MM.1S (cell line): ENCODE data around the gene DCLRE1C.
"Not testable (repeated sequence)": the region's sequence is repeated elsewhere in the genome, so short reads cannot be mapped to it uniquely, and the experiment has no call there.

Experiments used
- DNase-seq: peaks from one replicate; pipeline ENCODE4 v3.0.0-alpha.2; 2015
- H2AFZ ChIP-seq: fragments of 300-600 bp; sonication (generic); 2 replicates; pipeline ENCODE4 v1.6.0; 2016; ENCODE audit warnings: antibody characterized with exemption, low read length
- H3F3A ChIP-seq: fragments of 300-600 bp; sonication (generic); 2 replicates; pipeline ENCODE4 v1.6.1; 2016; ENCODE audit warnings: mild to moderate bottlenecking, antibody characterized with exemption, low read length, moderate library complexity, mixed read lengths; ENCODE audit not compliant: insufficient read depth
- H3K27ac ChIP-seq: fragments of 300-600 bp; sonication (generic); 2 replicates; pipeline ENCODE4 v1.5.1; 2016; ENCODE audit warnings: mild to moderate bottlenecking, low read length
- H3K27me3 ChIP-seq: fragments of 300-600 bp; sonication (generic); replicated peaks from 2 replicates; pipeline ENCODE4 v1.6.0; 2016; ENCODE audit warnings: low read length; ENCODE audit not compliant: insufficient read depth
- H3K36me3 ChIP-seq: fragments of 300-600 bp; sonication (generic); replicated peaks from 2 replicates; pipeline ENCODE4 v1.6.1; 2016; ENCODE audit warnings: mild to moderate bottlenecking, low read length, mixed read lengths; ENCODE audit not compliant: insufficient read depth
- H3K4me1 ChIP-seq: fragments of 300-600 bp; sonication (generic); 2 replicates; pipeline ENCODE4 v1.6.1; 2016; ENCODE audit warnings: low read length, mixed read lengths
- H3K4me2 ChIP-seq: fragments of 300-600 bp; sonication (generic); 2 replicates; pipeline ENCODE4 v1.6.0; 2016; ENCODE audit warnings: low read depth, low read length
- H3K4me3 ChIP-seq: fragments of 300-600 bp; sonication (generic); 2 replicates; pipeline ENCODE4 v1.5.1; 2016; ENCODE audit warnings: low read length, mixed read lengths
- H3K79me2 ChIP-seq: fragments of 300-600 bp; sonication (generic); 2 replicates; pipeline ENCODE4 v1.6.1; 2016; ENCODE audit warnings: mixed run types, low read length, mixed read lengths
- H3K9ac ChIP-seq: fragments of 300-600 bp; sonication (generic); 2 replicates; pipeline ENCODE4 v1.6.1; 2016; ENCODE audit warnings: low read length, mixed read lengths
- H3K9me2 ChIP-seq: fragments of 300-600 bp; sonication (generic); replicated peaks from 2 replicates; pipeline ENCODE4 v1.6.1; 2016; ENCODE audit warnings: mild to moderate bottlenecking, low read length, mixed read lengths; ENCODE audit not compliant: insufficient read depth
- H3K9me3 ChIP-seq: fragments of 300-600 bp; sonication (generic); replicated peaks from 2 replicates; pipeline ENCODE4 v1.6.1; 2016; ENCODE audit warnings: mild to moderate bottlenecking, low read length, mixed read lengths; ENCODE audit not compliant: insufficient read depth
- H4K20me1 ChIP-seq: fragments of 300-600 bp; sonication (generic); 2 replicates; pipeline ENCODE4 v1.6.1; 2016; ENCODE audit warnings: mild to moderate bottlenecking, low read length, moderate library complexity, mixed read lengths; ENCODE audit not compliant: insufficient read depth
- CTCF ChIP-seq: fragments of 300-600 bp; sonication (generic); IDR thresholded peaks from 2 replicates; pipeline ENCODE4 v1.5.1; 2016; ENCODE audit warnings: antibody characterized with exemption, low read length, mixed read lengths
- EZH2 ChIP-seq: fragments of 300-600 bp; sonication (generic); optimal IDR thresholded peaks from 2 replicates; pipeline ENCODE3; 2017; ENCODE audit warnings: low read depth, mild to moderate bottlenecking, antibody characterized with exemption, low read length, mixed read lengths
- EZH2phosphoT487 ChIP-seq: fragments of 300-600 bp; sonication (generic); IDR thresholded peaks from 2 replicates; pipeline ENCODE4 v1.6.1; 2018; ENCODE audit warnings: antibody characterized with exemption, low read length

DCLRE1C gene

GRCh38 chr10:14975672-14976273 lies 21.9 kb upstream of the DCLRE1C start:
- Histone ChIP-seq H3K4me1 (no peaks in the 10 kb centered on the region), H3K4me3 (no peak overlapping the region), H3K36me3 (no peaks in the 10 kb centered on the region), H2AFZ (0 out of 2 replicates have a peak overlapping the region, but pooled peaks have one; percentile 37), H3K9ac (no peak overlapping the region), H3K27ac (no peak overlapping the region), H3K79me2 (no peaks in the 10 kb centered on the region), H3K9me3 (no peaks in the 10 kb centered on the region), H3K4me2 (peak overlapping the region; percentile 26; the same call in 1 of the 2 replicates), H3F3A (no peaks in the 10 kb centered on the region), H3K9me2 (no peaks in the 10 kb centered on the region), H4K20me1 (no peaks in the 10 kb centered on the region), H3K27me3 (no peaks in the 10 kb centered on the region)
- DNase-seq = no peak
- TF ChIP-seq CTCF (peak; percentile 40), EZH2phosphoT487 (no peak), EZH2 (no peak)

GRCh38 chr10:14974153-14974998 lies 20.5 kb upstream of the DCLRE1C start:
- not testable (repeated sequence) for H3K27ac ChIP-seq, H3K36me3 ChIP-seq, H3K27me3 ChIP-seq, DNase-seq, H3K79me2 ChIP-seq, H3F3A ChIP-seq, H3K4me1 ChIP-seq, H3K9ac ChIP-seq, H4K20me1 ChIP-seq, H2AFZ ChIP-seq, H3K4me2 ChIP-seq, H3K9me3 ChIP-seq, H3K9me2 ChIP-seq, H3K4me3 ChIP-seq

- Histone ChIP-seq H3K9me2 (no peaks in the 10 kb centered on the region), H3K4me3 (no peak overlapping the region), H3K4me2 (no peak overlapping the region), H4K20me1 (no peaks in the 10 kb centered on the region), H3K9ac (no peak overlapping the region), H3F3A (no peaks in the 10 kb centered on the region), H2AFZ (0 out of 2 replicates have a peak overlapping the region, but pooled peaks have one; percentile 19), H3K27me3 (no peaks in the 10 kb centered on the region), H3K9me3 (no peaks in the 10 kb centered on the region), H3K4me1 (no peaks in the 10 kb centered on the region), H3K36me3 (no peaks in the 10 kb centered on the region), H3K79me2 (no peaks in the 10 kb centered on the region), H3K27ac (no peak overlapping the region)
- TF ChIP-seq CTCF (peak; percentile 65), EZH2phosphoT487 (no peak), EZH2 (no peak)
- DNase-seq = peak; percentile 46
Observed at GRCh38 chr10:14971867-14972448, 18.1 kb upstream of the DCLRE1C start.
